A673 (cell line): Measurements from ENCODE around the gene CD200R1. TPM values are rescaled to one million over a fixed set of nuclear protein-coding genes. Genes with fewer than 3 reads are reported as not detected.

Experiments
- BruUV-seq: library from RNA; stranded (reverse); fragments of 400-500 nt; replicated peaks from 2 replicates; lab custom pipeline; 2021; lab: Mats Ljungman, UMichigan
- CTCF ChIA-PET: fragments of 300-600 bp; sonication (Branson Sonifier 250); formaldehyde crosslinking; loops from one replicate; lab custom pipeline; 2022; ENCODE audit warnings: antibody characterized with exemption; lab: Charles Lee
- POLR2A ChIA-PET: fragments of 300-600 bp; sonication (Branson Sonifier 250); formaldehyde crosslinking; loops from one replicate; lab custom pipeline; 2022; ENCODE audit warnings: antibody characterized with exemption; ENCODE audit not compliant: low non-redundant PET; lab: Charles Lee
- DNase-seq: peaks from one replicate; pipeline ENCODE4 v3.0.0-alpha.2; 2015; ENCODE audit warnings: low spot score
- H3K27ac ChIP-seq: fragments of 200-600 bp; sonication (generic); 2 replicates; pipeline ENCODE4 v1.5.1; 2016; ENCODE audit warnings: mixed run types, low read depth, mild to moderate bottlenecking, mixed read lengths, antibody characterized with exemption, low read length; ENCODE audit not compliant: poor library complexity, severe bottlenecking
- H3K27me3 ChIP-seq: fragments of 200-600 bp; sonication (generic); replicated peaks from 2 replicates; pipeline ENCODE4 v1.6.1; 2017; ENCODE audit warnings: mixed run types, low read depth, mild to moderate bottlenecking, mixed read lengths, antibody characterized with exemption, low read length; ENCODE audit not compliant: insufficient read depth, poor library complexity
- H3K36me3 ChIP-seq: fragments of 200-600 bp; sonication (generic); 2 replicates; pipeline ENCODE4 v1.6.1; 2016; ENCODE audit warnings: mixed run types, mild to moderate bottlenecking, mixed read lengths, antibody characterized with exemption, low read length; ENCODE audit not compliant: insufficient read depth, poor library complexity, severe bottlenecking
- H3K4me1 ChIP-seq: fragments of 200-600 bp; sonication (generic); 2 replicates; pipeline ENCODE4 v1.6.1; 2017; ENCODE audit warnings: mixed run types, mild to moderate bottlenecking, mixed read lengths, antibody characterized with exemption, low read length; ENCODE audit not compliant: insufficient read depth, poor library complexity, severe bottlenecking
- H3K4me3 ChIP-seq: fragments of 200-600 bp; sonication (generic); 2 replicates; pipeline ENCODE4 v1.5.1; 2016; ENCODE audit warnings: low read depth, mixed run types, mild to moderate bottlenecking, mixed read lengths, low read length; ENCODE audit not compliant: poor library complexity, severe bottlenecking
- H3K9me3 ChIP-seq: fragments of 200-600 bp; sonication (generic); 2 replicates; pipeline ENCODE4 v1.6.1; 2016; ENCODE audit warnings: mixed run types, low read depth, mild to moderate bottlenecking, mixed read lengths, antibody characterized with exemption, low read length; ENCODE audit not compliant: poor library complexity, severe bottlenecking
- EZH2 ChIP-seq: fragments of 200-600 bp; sonication (generic); IDR thresholded peaks from 2 replicates; pipeline ENCODE4 v1.6.1; 2017; ENCODE audit warnings: borderline replicate concordance, low read depth, mild to moderate bottlenecking, mixed read lengths, antibody characterized with exemption, low read length; ENCODE audit not compliant: poor library complexity, severe bottlenecking
- intact Hi-C: fragments of 100-400 bp; cut with micrococcal nuclease; formaldehyde crosslinking; loops from one replicate; pipeline ENCODE4 v1.10.0; 2022; ENCODE audit not compliant: unreplicated experiment
- total RNA-seq: library from RNA; stranded (reverse); gene quantifications from 2 replicates; pipeline ENCODE4 v1.2.3, GENCODE V29; 2021
- TF ChIP-seq, protein P1 (sequence below): fragments of 300-800, 200-600 bp; sonication (generic); conservative IDR thresholded peaks from 2 replicates; pipeline ENCODE4 v1.5.1; 2017; ENCODE audit warnings: low read depth, mild to moderate bottlenecking, antibody characterized with exemption, low read length, moderate library complexity, mixed read lengths

The CD200R1 gene
- total RNA-seq, 1 experiment from 2014 or later, result not detected

- intact Hi-C loops, result no loop called here
- no peaks in the 10 kb centered on the region for H3K4me1 ChIP-seq
- ChIA-PET POLR2A (no interaction called here), CTCF (no interaction called here)
- H3K27ac ChIP-seq, result no peak overlapping the region
- H3K9me3 ChIP-seq, result no peaks in the 10 kb centered on the region
- no TSS peak for BruUV-seq
- no peak overlapping the region for H3K4me3 ChIP-seq
- H3K36me3 ChIP-seq, result no peaks in the 10 kb centered on the region
- TF ChIP-seq EZH2, result no peak
- TF ChIP-seq, protein P1, sequence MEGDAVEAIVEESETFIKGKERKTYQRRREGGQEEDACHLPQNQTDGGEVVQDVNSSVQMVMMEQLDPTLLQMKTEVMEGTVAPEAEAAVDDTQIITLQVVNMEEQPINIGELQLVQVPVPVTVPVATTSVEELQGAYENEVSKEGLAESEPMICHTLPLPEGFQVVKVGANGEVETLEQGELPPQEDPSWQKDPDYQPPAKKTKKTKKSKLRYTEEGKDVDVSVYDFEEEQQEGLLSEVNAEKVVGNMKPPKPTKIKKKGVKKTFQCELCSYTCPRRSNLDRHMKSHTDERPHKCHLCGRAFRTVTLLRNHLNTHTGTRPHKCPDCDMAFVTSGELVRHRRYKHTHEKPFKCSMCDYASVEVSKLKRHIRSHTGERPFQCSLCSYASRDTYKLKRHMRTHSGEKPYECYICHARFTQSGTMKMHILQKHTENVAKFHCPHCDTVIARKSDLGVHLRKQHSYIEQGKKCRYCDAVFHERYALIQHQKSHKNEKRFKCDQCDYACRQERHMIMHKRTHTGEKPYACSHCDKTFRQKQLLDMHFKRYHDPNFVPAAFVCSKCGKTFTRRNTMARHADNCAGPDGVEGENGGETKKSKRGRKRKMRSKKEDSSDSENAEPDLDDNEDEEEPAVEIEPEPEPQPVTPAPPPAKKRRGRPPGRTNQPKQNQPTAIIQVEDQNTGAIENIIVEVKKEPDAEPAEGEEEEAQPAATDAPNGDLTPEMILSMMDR, result no peak
- peaks cover 23% of the 10 kb centered on the region for H3K27me3 ChIP-seq
- DNase-seq, result no peak
These were observed 2.0 kb upstream of the CD200R1 start for GRCh38 chr3:112976953-112977352.

- CTCF ChIA-PET, result interaction anchor here (0.5 kb wide), 1 partner anchor 30 kb away, joined by 3 read pairs; no protein-coding TSS in a partner anchor
- H3K27ac ChIP-seq, result no peak overlapping the region
- no TSS peak for BruUV-seq
- intact Hi-C loops, result no loop called here
- POLR2A ChIA-PET, result no interaction called here
- no peak for DNase-seq
- peaks cover 33% of the 10 kb centered on the region for H3K27me3 ChIP-seq
- TF ChIP-seq, protein P1, result no peak
- no peak for TF ChIP-seq EZH2
- no peaks in the 10 kb centered on the region for H3K36me3 ChIP-seq
- no peak overlapping the region for H3K4me3 ChIP-seq
- no peaks in the 10 kb centered on the region for H3K4me1 ChIP-seq
- H3K9me3 ChIP-seq, result no peaks in the 10 kb centered on the region
These were observed 1.1 kb upstream of the CD200R1 start for GRCh38 chr3:112976001-112976400.

DNA sequence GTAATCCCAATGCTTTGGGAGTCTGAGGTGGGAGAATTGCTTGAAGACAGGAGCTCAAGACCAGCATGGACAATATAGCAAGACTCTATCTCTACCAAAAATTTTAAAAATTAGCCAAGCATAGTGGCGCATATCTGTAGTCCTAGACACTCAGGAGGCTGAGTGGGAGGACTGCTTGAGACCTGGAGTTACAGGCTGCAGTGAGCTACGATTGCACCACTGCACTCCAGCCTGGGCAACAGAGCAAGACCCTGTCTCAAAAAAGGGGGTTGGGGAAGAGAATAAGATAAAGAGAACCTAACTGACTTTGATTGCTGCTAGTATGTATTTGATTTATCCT lies 755 bp downstream of the CD200R1 start:
- Histone ChIP-seq H3K27me3 (peaks cover 33% of the 10 kb centered on the region), H3K27ac (no peak overlapping the region), H3K4me3 (no peak overlapping the region), H3K36me3 (no peaks in the 10 kb centered on the region), H3K9me3 (no peaks in the 10 kb centered on the region), H3K4me1 (no peaks in the 10 kb centered on the region)
- CTCF ChIA-PET, result no interaction called here
- intact Hi-C loops, result no loop called here
- no peak for DNase-seq
- POLR2A ChIA-PET, result no interaction called here
- BruUV-seq, result no TSS peak
- TF ChIP-seq, protein P1, result no peak
- TF ChIP-seq EZH2, result no peak
